ENCODE data around the gene SMARCA1.

DNA sequence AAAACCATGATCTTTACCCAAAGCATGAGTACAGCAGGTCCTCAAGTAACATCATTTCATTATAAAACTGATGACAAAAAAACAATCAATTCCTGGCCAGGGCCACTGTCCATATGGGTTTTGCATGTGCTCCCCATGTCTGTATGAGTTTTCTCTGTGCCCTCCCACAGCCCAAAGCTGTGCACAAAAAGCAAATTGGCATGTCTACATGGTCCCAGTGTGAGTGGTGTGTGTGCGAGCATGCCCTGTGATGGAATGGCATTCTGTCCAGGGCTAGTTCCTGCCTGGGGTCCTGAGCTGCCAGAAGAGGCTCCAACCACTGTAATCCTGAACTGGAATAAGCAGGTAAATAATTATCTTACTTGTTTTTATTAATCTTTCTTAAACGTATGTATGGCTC lies 28.4 kb downstream of the SMARCA1 start:
- TF ChIP-seq, protein P1, sequence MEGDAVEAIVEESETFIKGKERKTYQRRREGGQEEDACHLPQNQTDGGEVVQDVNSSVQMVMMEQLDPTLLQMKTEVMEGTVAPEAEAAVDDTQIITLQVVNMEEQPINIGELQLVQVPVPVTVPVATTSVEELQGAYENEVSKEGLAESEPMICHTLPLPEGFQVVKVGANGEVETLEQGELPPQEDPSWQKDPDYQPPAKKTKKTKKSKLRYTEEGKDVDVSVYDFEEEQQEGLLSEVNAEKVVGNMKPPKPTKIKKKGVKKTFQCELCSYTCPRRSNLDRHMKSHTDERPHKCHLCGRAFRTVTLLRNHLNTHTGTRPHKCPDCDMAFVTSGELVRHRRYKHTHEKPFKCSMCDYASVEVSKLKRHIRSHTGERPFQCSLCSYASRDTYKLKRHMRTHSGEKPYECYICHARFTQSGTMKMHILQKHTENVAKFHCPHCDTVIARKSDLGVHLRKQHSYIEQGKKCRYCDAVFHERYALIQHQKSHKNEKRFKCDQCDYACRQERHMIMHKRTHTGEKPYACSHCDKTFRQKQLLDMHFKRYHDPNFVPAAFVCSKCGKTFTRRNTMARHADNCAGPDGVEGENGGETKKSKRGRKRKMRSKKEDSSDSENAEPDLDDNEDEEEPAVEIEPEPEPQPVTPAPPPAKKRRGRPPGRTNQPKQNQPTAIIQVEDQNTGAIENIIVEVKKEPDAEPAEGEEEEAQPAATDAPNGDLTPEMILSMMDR (IDR thresholded peaks at IDR 0.05; ENCODE audit: poor library complexity), result no peak
- TF ChIP-seq EZH2phosphoT487 (IDR thresholded peaks at IDR 0.05; ENCODE audit: low read depth, severe bottlenecking, unreplicated experiment), result no peak

Measured in hepatocyte (in vitro differentiated cells).